H9 (cell line): ENCODE measurements around the gene SRRT. TPM values are rescaled to one million over a fixed set of nuclear protein-coding genes. Genes with fewer than 3 reads are reported as not detected.
"Not testable (repeated sequence)": the region's sequence is repeated elsewhere in the genome, so short reads cannot be mapped to it uniquely, and the experiment has no call there.

Source experiments
- DNase-seq: peaks from one replicate; pipeline ENCODE4 v3.0.0-alpha.2; 2017
- H2AFZ ChIP-seq: one replicate; pipeline ENCODE4 v1.6.1; 2013; ENCODE audit warnings: mild to moderate bottlenecking, low read length, control low read depth, moderate library complexity
- H2AK5ac ChIP-seq: 2 replicates; pipeline ENCODE4 v1.6.1; 2013; ENCODE audit warnings: low read length, control low read depth, mixed read lengths; ENCODE audit not compliant: insufficient read length
- H2BK120ac ChIP-seq: one replicate; pipeline ENCODE4 v1.6.1; 2013; ENCODE audit warnings: low read depth, mild to moderate bottlenecking, low read length, control low read depth, inconsistent platforms; ENCODE audit not compliant: poor library complexity, severe bottlenecking
- H2BK12ac ChIP-seq: 2 replicates; pipeline ENCODE4 v1.6.1; 2013; ENCODE audit warnings: low read length, control low read depth, mixed read lengths, low read depth; ENCODE audit not compliant: insufficient read length
- H2BK15ac ChIP-seq: 2 replicates; pipeline ENCODE4 v1.6.1; 2013; ENCODE audit warnings: low read depth, low read length, control low read depth
- H2BK20ac ChIP-seq: one replicate; pipeline ENCODE4 v1.6.1; 2013; ENCODE audit warnings: low read depth, mild to moderate bottlenecking, low read length, control low read depth, inconsistent platforms; ENCODE audit not compliant: poor library complexity, severe bottlenecking
- H2BK5ac ChIP-seq: 2 replicates; pipeline ENCODE4 v1.6.1; 2013; ENCODE audit warnings: low read length, control low read depth, mixed read lengths; ENCODE audit not compliant: insufficient read length
- H3K14ac ChIP-seq: 2 replicates; pipeline ENCODE4 v1.6.1; 2013; ENCODE audit warnings: low read length, control low read depth; ENCODE audit not compliant: insufficient read depth
- H3K18ac ChIP-seq: 2 replicates; pipeline ENCODE4 v1.6.1; 2013; ENCODE audit warnings: low read depth, mild to moderate bottlenecking, mixed read lengths, low read length, control low read depth; ENCODE audit not compliant: insufficient read length
- H3K23ac ChIP-seq: 2 replicates; pipeline ENCODE4 v1.6.1; 2013; ENCODE audit warnings: low read length, control low read depth, mixed read lengths, low read depth; ENCODE audit not compliant: insufficient read length
- H3K23me2 ChIP-seq: 2 replicates; pipeline ENCODE4 v1.6.1; 2013; ENCODE audit warnings: low read depth, mild to moderate bottlenecking, mixed read lengths, low read length, control low read depth; ENCODE audit not compliant: insufficient read length, poor library complexity, severe bottlenecking
- H3K27ac ChIP-seq: 2 replicates; pipeline ENCODE4 v1.5.1; 2013; ENCODE audit warnings: low read length, control low read depth, mixed read lengths, low read depth; ENCODE audit not compliant: insufficient read length
- H3K27me3 ChIP-seq: 2 replicates; pipeline ENCODE4 v1.6.1; 2013; ENCODE audit warnings: low read length, control low read depth, inconsistent platforms; ENCODE audit not compliant: insufficient read depth
- H3K4ac ChIP-seq: 2 replicates; pipeline ENCODE4 v1.6.1; 2013; ENCODE audit warnings: low read depth, mild to moderate bottlenecking, control low read depth, inconsistent platforms, low read length, moderate library complexity
- H3K4me1 ChIP-seq: 2 replicates; pipeline ENCODE4 v1.6.1; 2013; ENCODE audit warnings: low read length, control low read depth, inconsistent platforms; ENCODE audit not compliant: insufficient read depth
- H3K4me2 ChIP-seq: 2 replicates; pipeline ENCODE4 v1.6.1; 2013; ENCODE audit warnings: low read length, control low read depth, mixed read lengths; ENCODE audit not compliant: insufficient read length, insufficient read depth
- H3K56ac ChIP-seq: 2 replicates; pipeline ENCODE4 v1.6.1; 2013; ENCODE audit warnings: low read depth, mild to moderate bottlenecking, mixed read lengths, low read length, control low read depth; ENCODE audit not compliant: insufficient read length
- H3K79me1 ChIP-seq: 2 replicates; pipeline ENCODE4 v1.6.1; 2013; ENCODE audit warnings: low read depth, mild to moderate bottlenecking, moderate library complexity, low read length, control low read depth, inconsistent platforms; ENCODE audit not compliant: insufficient read depth, poor library complexity, severe bottlenecking
- H3K79me2 ChIP-seq: 2 replicates; pipeline ENCODE4 v1.6.1; 2013; ENCODE audit warnings: low read length, control low read depth, inconsistent platforms; ENCODE audit not compliant: insufficient read depth
- H3K9ac ChIP-seq: 2 replicates; pipeline ENCODE4 v1.6.1; 2013; ENCODE audit warnings: low read length, control low read depth, mixed read lengths; ENCODE audit not compliant: insufficient read length; ENCODE audit errors: extremely low read depth
- H3K9me3 ChIP-seq: one replicate; pipeline ENCODE4 v1.6.1; 2013; ENCODE audit warnings: low read depth, low read length, inconsistent platforms; ENCODE audit not compliant: control insufficient read depth
- H3T11ph ChIP-seq: one replicate; pipeline ENCODE4 v1.6.1; 2013; ENCODE audit warnings: mild to moderate bottlenecking, low read length, control low read depth, inconsistent platforms
- H4K20me1 ChIP-seq: one replicate; pipeline ENCODE4 v1.6.1; 2013; ENCODE audit not compliant: control insufficient read depth, insufficient read length, insufficient read depth
- H4K5ac ChIP-seq: 2 replicates; pipeline ENCODE4 v1.6.1; 2013; ENCODE audit warnings: low read depth, mild to moderate bottlenecking, mixed read lengths, low read length, control low read depth; ENCODE audit not compliant: insufficient read length
- H4K8ac ChIP-seq: replicated peaks from 2 replicates; pipeline ENCODE4 v1.6.1; 2013; ENCODE audit warnings: low read length, control low read depth, mixed read lengths, low read depth; ENCODE audit not compliant: insufficient read length
- H4K91ac ChIP-seq: 2 replicates; pipeline ENCODE4 v1.6.1; 2013; ENCODE audit warnings: low read depth, mild to moderate bottlenecking, moderate library complexity, mixed read lengths, low read length, control low read depth; ENCODE audit not compliant: insufficient read length
- H3K27ac Mint-ChIP-seq, 3 experiments: 2 replicates in 2 of 3; 3 replicates in 1 of 3; pipeline ENCODE4 v1.8.0; 2020 to 2021; ENCODE audit warnings: mixed read lengths in 3 of 3, mild to moderate bottlenecking in 1 of 3, moderate library complexity in 1 of 3
- H3K27me3 Mint-ChIP-seq: 2 replicates; pipeline ENCODE4 v1.8.0; 2021; ENCODE audit warnings: low read depth, mild to moderate bottlenecking, moderate library complexity, mixed read lengths
- H3K36me3 Mint-ChIP-seq, 3 experiments: 2 replicates in 2 of 3; 3 replicates in 1 of 3; pipeline ENCODE4 v1.8.0; 2020 to 2021; ENCODE audit warnings: low read depth in 3 of 3, mixed read lengths in 3 of 3; ENCODE audit not compliant: insufficient read depth in 1 of 3
- H3K4me1 Mint-ChIP-seq, 2 experiments: 2 replicates each; pipeline ENCODE4 v1.8.0; 2020; ENCODE audit warnings: mixed read lengths in 2 of 2
- H3K4me3 Mint-ChIP-seq, 2 experiments: 2 replicates in 1 of 2; 3 replicates in 1 of 2; pipeline ENCODE4 v1.8.0; 2020 to 2021; ENCODE audit warnings: mild to moderate bottlenecking in 2 of 2, mixed read lengths in 2 of 2, moderate library complexity in 1 of 2
- H3K9me3 Mint-ChIP-seq, 2 experiments: 2 replicates in 1 of 2; 3 replicates in 1 of 2; pipeline ENCODE4 v1.8.0; 2020; ENCODE audit warnings: mild to moderate bottlenecking in 2 of 2, mixed read lengths in 2 of 2, moderate library complexity in 1 of 2
- CTCF ChIP-seq: fragments of 200-600 bp; sonication (generic); conservative IDR thresholded peaks from 3 replicates; pipeline ENCODE4 v1.8.0; 2021; ENCODE audit warnings: antibody characterized with exemption, mild to moderate bottlenecking
- WGBS: extraction: QIAGEN DNeasy Blood & Tissue Kit; methylation state at CpG from one replicate; pipeline ENCODE4 v1.1.7; 2013; ENCODE audit warnings: missing lambda C conversion rate, low lambda C conversion rate, mixed read lengths; ENCODE audit not compliant: insufficient read length; ENCODE audit errors: extremely low coverage; 5-methylcytosine and 5-hydroxymethylcytosine counted together
- total RNA-seq: library from RNA; stranded (reverse); gene quantifications from 2 replicates; pipeline ENCODE4 v1.2.1, GENCODE V29; 2021

Gene SRRT
- total RNA-seq, 1 experiment from 2014 or later, result 373 TPM

GRCh38 chr7:100921039-100921438 lies 46.1 kb downstream of the SRRT start:
- Histone ChIP-seq H3K4me2 (no peak overlapping the region), H3K27me3 (no peaks in the 10 kb centered on the region), H3K18ac (no peak overlapping the region), H2BK15ac (no peak overlapping the region), H2AFZ (no peak overlapping the region), H4K8ac (no peak overlapping the region), H2BK12ac (no peak overlapping the region), H3K4ac (no peak overlapping the region), H3K9me3 (no peaks in the 10 kb centered on the region), H3K79me2 (no peaks in the 10 kb centered on the region), H3K23ac (no peak overlapping the region), H3K79me1 (no peaks in the 10 kb centered on the region), H3K23me2 (no peaks in the 10 kb centered on the region), H4K20me1 (no peaks in the 10 kb centered on the region), H4K5ac (no peak overlapping the region), H3T11ph (no peak overlapping the region), H3K9ac (no peak overlapping the region), H2BK5ac (no peak overlapping the region), H4K91ac (no peak overlapping the region), H3K4me1 (peaks cover 2% of the 10 kb centered on the region), H3K27ac (no peak overlapping the region), H2AK5ac (no peak overlapping the region), H2BK120ac (no peak overlapping the region), H2BK20ac (no peak overlapping the region), H3K14ac (no peak overlapping the region), H3K56ac (no peak overlapping the region)
- Mint-ChIP-seq H3K4me3 (no peak overlapping the region), H3K9me3 (peaks cover 5 to 7% of the 10 kb centered on the region in 2 experiments; a peak in 4 of 5 replicates), H3K27ac (no peak overlapping the region), H3K36me3 (peaks cover 0 to 5% (median 0%) of the 10 kb centered on the region in 3 experiments; a peak in 4 of 7 replicates), H3K4me1 (peaks cover 38 to 45% of the 10 kb centered on the region in 2 experiments), H3K27me3 (peaks cover 2% of the 10 kb centered on the region)
- peak; percentile 30; the same call in 2 of the 3 replicates for TF ChIP-seq CTCF
- DNase-seq, result peak; percentile 61

GRCh38 chr7:100923616-100924015 lies 48.7 kb downstream of the SRRT start:
- H2AFZ ChIP-seq, H3K27me3 Mint-ChIP-seq, DNase-seq, H3K4ac ChIP-seq, H4K20me1 ChIP-seq, H3K4me2 ChIP-seq, H3K36me3 Mint-ChIP-seq, H3K27ac Mint-ChIP-seq, H3K27me3 ChIP-seq, H4K91ac ChIP-seq, H3K4me1 ChIP-seq, H3K79me2 ChIP-seq, H2AK5ac ChIP-seq, H3T11ph ChIP-seq, H2BK20ac ChIP-seq, H3K27ac ChIP-seq, H3K56ac ChIP-seq, H4K5ac ChIP-seq, H3K9me3 Mint-ChIP-seq, H2BK15ac ChIP-seq, H2BK5ac ChIP-seq, H3K18ac ChIP-seq, H3K14ac ChIP-seq, H3K79me1 ChIP-seq, H3K9ac ChIP-seq, H2BK12ac ChIP-seq, H3K23me2 ChIP-seq, H2BK120ac ChIP-seq, H4K8ac ChIP-seq, H3K4me3 Mint-ChIP-seq, H3K9me3 ChIP-seq, H3K23ac ChIP-seq: not testable (repeated sequence)
- peaks cover 37 to 40% of the 10 kb centered on the region in 2 experiments for H3K4me1 Mint-ChIP-seq
- no CpG with 5 or more reads among the region's 4 CpGs for WGBS
